BLaER1 (cell line): ENCODE data around the gene BTNL2.
"Not testable (repeated sequence)": the region's sequence is repeated elsewhere in the genome, so short reads cannot be mapped to it uniquely, and the experiment has no call there.

Source experiments
- H3K27ac ChIP-seq: shearing (Covaris generic); formaldehyde crosslinking; 2 replicates; pipeline ENCODE4 v1.8.1; 2022
- H3K27me3 ChIP-seq: shearing (Covaris generic); formaldehyde crosslinking; 2 replicates; pipeline ENCODE4 v1.8.1; 2022
- H3K36me3 ChIP-seq: shearing (Covaris generic); formaldehyde crosslinking; 2 replicates; pipeline ENCODE4 v1.8.1; 2022
- H3K4me1 ChIP-seq: shearing (Covaris generic); formaldehyde crosslinking; 2 replicates; pipeline ENCODE4 v1.8.1; 2022
- H3K4me2 ChIP-seq: shearing (Covaris generic); formaldehyde crosslinking; 2 replicates; pipeline ENCODE4 v1.8.1; 2022
- H3K4me3 ChIP-seq: shearing (Covaris generic); formaldehyde crosslinking; 2 replicates; pipeline ENCODE4 v1.8.1; 2022
- H3K9ac ChIP-seq: shearing (Covaris generic); formaldehyde crosslinking; 2 replicates; pipeline ENCODE4 v1.8.1; 2022
- H3K9me3 ChIP-seq: shearing (Covaris generic); formaldehyde crosslinking; 2 replicates; pipeline ENCODE4 v1.8.1; 2022
- H4K20me1 ChIP-seq: shearing (Covaris generic); formaldehyde crosslinking; 2 replicates; pipeline ENCODE4 v1.8.1; 2022
- Cebpa-rat ChIP-seq: shearing (Covaris generic); IDR thresholded peaks from 2 replicates; pipeline ENCODE4 v1.8.1; 2022

The BTNL2 gene

DNA sequence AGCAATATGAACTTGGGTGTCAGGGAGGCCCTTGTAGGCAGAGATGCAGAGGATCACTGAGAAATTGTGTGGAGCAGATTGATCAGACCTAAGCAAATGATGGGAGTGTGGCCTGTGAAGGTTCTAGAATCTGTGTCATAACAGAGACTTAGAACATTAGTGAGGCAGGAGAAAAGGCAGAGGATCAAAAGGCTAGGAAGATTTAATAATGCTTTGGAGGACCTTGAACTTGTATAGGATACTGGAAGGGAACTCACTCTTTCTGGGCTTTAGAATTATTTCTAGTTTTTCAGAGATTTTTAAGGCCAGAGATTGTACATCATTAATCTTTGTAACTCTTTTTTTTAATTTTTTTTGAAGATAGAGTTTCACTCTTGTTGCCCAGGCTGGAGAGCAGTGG lies 35.2 kb downstream of the BTNL2 start, which contains the start of gene TSBP1:
TSS of gene TSBP1 (minus strand) at position 101 of the 400 bp plus-strand sequence. CDS start 197 bp downstream, outside the sequence.
- Histone ChIP-seq H3K4me1 (no peaks in the 10 kb centered on the region), H3K9ac (no peak within 1 kb of the TSS), H3K27me3 (no peaks in the 10 kb centered on the region), H4K20me1 (no peaks in the 10 kb centered on the region), H3K4me3 (no peak within 1 kb of the TSS), H3K27ac (no peak within 1 kb of the TSS), H3K9me3 (no peaks in the 10 kb centered on the region), H3K4me2 (no peak within 1 kb of the TSS), H3K36me3 (no peaks in the 10 kb centered on the region)
- no peak for TF ChIP-seq Cebpa-rat

GRCh38 chr6:32371229-32371628 lies 35.8 kb downstream of the BTNL2 start:
- H3K4me3 ChIP-seq, result no peak overlapping the region
- no peak for TF ChIP-seq Cebpa-rat
- H4K20me1 ChIP-seq, result no peaks in the 10 kb centered on the region
- no peaks in the 10 kb centered on the region for H3K36me3 ChIP-seq
- no peak overlapping the region for H3K27ac ChIP-seq
- H3K9me3 ChIP-seq, result no peaks in the 10 kb centered on the region
- H3K27me3 ChIP-seq, result no peaks in the 10 kb centered on the region
- no peaks in the 10 kb centered on the region for H3K4me1 ChIP-seq
- no peak overlapping the region for H3K9ac ChIP-seq
- no peak overlapping the region for H3K4me2 ChIP-seq

- Histone ChIP-seq H3K27ac (no peak overlapping the region), H3K4me2 (no peak overlapping the region), H3K27me3 (no peaks in the 10 kb centered on the region), H3K9ac (no peak overlapping the region), H3K4me1 (no peaks in the 10 kb centered on the region), H4K20me1 (no peaks in the 10 kb centered on the region), H3K36me3 (no peaks in the 10 kb centered on the region), H3K4me3 (no peak overlapping the region), H3K9me3 (no peaks in the 10 kb centered on the region)
- TF ChIP-seq Cebpa-rat, result no peak
Observed at GRCh38 chr6:32370505-32370904, 36.5 kb downstream of the BTNL2 start.

- no peak for TF ChIP-seq Cebpa-rat
- no peak overlapping the region for H3K4me2 ChIP-seq
Observed at GRCh38 chr6:32369660-32370059, 37.3 kb downstream of the BTNL2 start.

DNA sequence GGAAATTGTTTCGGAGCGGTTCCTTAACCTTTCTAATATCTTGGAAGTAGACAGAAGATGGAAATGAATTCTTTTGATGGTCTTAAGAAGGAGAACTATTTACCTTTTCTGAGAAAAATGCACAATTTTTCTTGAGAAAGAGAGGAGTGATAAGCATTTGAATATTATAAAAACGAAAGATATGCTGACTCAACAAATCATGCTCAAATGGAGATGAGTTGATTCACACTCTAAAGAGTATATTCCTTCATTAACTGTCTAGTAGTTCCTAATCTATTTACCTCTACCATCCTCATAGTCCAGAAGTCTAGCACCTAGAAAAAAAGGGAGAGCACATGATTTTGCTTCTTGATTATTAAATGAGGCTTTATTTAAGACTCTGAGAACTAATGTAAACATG lies 39.3 kb downstream of the BTNL2 start:
- Histone ChIP-seq H3K9ac (no peak overlapping the region), H3K36me3 (no peaks in the 10 kb centered on the region), H3K27me3 (no peaks in the 10 kb centered on the region), H4K20me1 (no peaks in the 10 kb centered on the region), H3K9me3 (no peaks in the 10 kb centered on the region), H3K4me1 (no peaks in the 10 kb centered on the region), H3K4me2 (no peak overlapping the region), H3K4me3 (no peak overlapping the region), H3K27ac (no peak overlapping the region)
- TF ChIP-seq Cebpa-rat, result no peak

More at GRCh38 chr6:32369660-32370059, 37.3 kb downstream of the BTNL2 start:
- Histone ChIP-seq H3K9me3 (no peaks in the 10 kb centered on the region), H4K20me1 (no peaks in the 10 kb centered on the region), H3K27me3 (no peaks in the 10 kb centered on the region), H3K4me1 (no peaks in the 10 kb centered on the region), H3K4me3 (no peak overlapping the region), H3K27ac (no peak overlapping the region), H3K9ac (no peak overlapping the region), H3K36me3 (no peaks in the 10 kb centered on the region)

DNA sequence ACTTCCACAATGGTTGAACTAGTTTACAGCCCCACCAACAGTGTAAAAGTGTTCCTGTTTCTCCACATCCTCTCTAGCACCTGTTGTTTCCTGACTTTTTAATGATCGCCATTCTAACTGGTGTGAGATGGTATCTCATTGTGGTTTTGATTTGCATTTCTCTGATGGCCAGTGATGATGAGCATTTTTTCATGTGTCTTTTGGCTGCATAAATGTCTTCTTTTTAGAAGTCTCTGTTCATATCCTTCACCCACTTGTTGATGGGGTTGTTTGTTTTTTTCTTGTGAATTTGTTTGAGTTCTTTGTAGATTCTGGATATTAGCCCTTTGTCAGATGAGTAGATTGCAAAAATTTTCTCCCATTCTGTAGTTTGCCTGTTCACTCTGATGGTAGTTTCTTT lies 47.8 kb downstream of the BTNL2 start:
- H3K36me3 ChIP-seq, H3K27ac ChIP-seq, H3K4me1 ChIP-seq, H4K20me1 ChIP-seq, H3K9ac ChIP-seq, H3K9me3 ChIP-seq, H3K4me2 ChIP-seq, H3K27me3 ChIP-seq, H3K4me3 ChIP-seq: not testable (repeated sequence)

- not testable (repeated sequence) for H3K36me3 ChIP-seq, H3K27ac ChIP-seq, H3K4me3 ChIP-seq, H3K9me3 ChIP-seq, H3K4me1 ChIP-seq, H4K20me1 ChIP-seq, H3K9ac ChIP-seq, H3K4me2 ChIP-seq, H3K27me3 ChIP-seq
Observed at GRCh38 chr6:32358548-32358947, 48.4 kb downstream of the BTNL2 start.

DNA sequence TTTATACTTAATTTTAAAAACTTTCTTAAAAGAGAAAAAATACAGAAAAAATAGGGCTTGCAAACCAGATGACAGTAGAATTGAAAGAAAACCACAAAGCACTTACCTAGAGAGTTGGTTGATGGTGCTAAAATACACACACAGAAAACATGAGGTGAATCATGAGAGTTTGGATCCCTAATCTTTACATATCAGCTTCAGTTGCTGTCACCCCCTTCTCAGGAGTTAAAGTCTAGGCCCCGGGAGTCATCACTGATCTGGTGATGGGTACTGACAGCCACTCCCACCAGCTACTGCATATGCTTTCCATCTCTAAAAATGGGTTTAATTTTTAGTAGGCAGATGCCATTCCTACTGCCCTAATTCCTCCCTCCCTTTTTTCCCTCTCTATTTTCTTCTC lies 52.0 kb downstream of the BTNL2 start:
- Histone ChIP-seq H3K36me3 (no peaks in the 10 kb centered on the region), H3K4me1 (no peaks in the 10 kb centered on the region), H3K9me3 (no peaks in the 10 kb centered on the region), H3K4me3 (no peak overlapping the region), H3K27me3 (no peaks in the 10 kb centered on the region), H3K4me2 (no peak overlapping the region), H4K20me1 (no peaks in the 10 kb centered on the region), H3K27ac (no peak overlapping the region), H3K9ac (no peak overlapping the region)
- TF ChIP-seq Cebpa-rat, result no peak

- Histone ChIP-seq H3K4me3 (no peak overlapping the region), H3K27me3 (no peaks in the 10 kb centered on the region), H3K27ac (no peak overlapping the region), H3K9me3 (no peaks in the 10 kb centered on the region), H3K4me2 (no peak overlapping the region), H3K9ac (no peak overlapping the region), H3K4me1 (no peaks in the 10 kb centered on the region), H3K36me3 (no peaks in the 10 kb centered on the region), H4K20me1 (no peaks in the 10 kb centered on the region)
- TF ChIP-seq Cebpa-rat, result no peak
Observed at GRCh38 chr6:32353348-32353747, 53.6 kb downstream of the BTNL2 start.
